Astrocyte of the hippocampus (primary cell): Measurements from ENCODE around the gene EME2.
"Not testable (repeated sequence)": the region's sequence is repeated elsewhere in the genome, so short reads cannot be mapped to it uniquely, and the experiment has no call there.

Experiments
- DNase-seq: peaks from one replicate; pipeline ENCODE4 v3.0.0; 2011; ENCODE audit warnings: low read depth, low spot score

EME2 gene, protein sequence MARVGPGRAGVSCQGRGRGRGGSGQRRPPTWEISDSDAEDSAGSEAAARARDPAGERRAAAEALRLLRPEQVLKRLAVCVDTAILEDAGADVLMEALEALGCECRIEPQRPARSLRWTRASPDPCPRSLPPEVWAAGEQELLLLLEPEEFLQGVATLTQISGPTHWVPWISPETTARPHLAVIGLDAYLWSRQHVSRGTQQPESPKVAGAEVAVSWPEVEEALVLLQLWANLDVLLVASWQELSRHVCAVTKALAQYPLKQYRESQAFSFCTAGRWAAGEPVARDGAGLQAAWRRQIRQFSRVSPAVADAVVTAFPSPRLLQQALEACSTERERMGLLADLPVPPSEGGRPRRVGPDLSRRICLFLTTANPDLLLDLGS

DNA sequence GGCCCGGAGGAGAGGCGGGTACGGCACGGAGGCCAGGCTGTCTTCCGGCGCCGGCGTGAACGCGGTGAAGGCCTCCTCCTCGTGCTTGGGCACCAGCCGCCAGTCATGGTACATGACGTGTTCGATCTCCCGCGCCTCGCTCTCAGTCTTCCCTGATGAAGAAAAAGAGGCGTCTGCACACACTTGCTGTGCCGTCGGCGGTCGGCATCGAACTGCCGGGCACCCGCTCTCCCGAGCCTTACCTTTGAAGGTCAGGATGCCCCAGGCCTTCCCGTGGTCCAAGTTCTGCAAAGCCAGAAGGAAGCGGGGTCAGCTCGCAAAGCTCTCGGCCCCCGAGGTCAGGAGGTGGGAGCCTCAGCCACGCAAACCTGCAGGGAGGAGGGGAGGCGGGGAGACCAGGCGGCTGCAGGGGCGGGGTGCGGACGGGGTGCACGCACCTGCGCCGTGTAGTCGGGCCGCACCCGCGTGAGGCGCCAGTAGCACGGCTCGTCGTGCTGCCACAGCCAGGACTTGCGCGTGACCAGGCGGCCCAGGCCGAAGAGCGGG is at the start of gene EME2:
EME2 (plus strand) TSS at position 449 of the 546 bp plus-strand sequence. CDS start 418 bp downstream, outside the sequence.
- DNase-seq = peak; percentile 34

DNA sequence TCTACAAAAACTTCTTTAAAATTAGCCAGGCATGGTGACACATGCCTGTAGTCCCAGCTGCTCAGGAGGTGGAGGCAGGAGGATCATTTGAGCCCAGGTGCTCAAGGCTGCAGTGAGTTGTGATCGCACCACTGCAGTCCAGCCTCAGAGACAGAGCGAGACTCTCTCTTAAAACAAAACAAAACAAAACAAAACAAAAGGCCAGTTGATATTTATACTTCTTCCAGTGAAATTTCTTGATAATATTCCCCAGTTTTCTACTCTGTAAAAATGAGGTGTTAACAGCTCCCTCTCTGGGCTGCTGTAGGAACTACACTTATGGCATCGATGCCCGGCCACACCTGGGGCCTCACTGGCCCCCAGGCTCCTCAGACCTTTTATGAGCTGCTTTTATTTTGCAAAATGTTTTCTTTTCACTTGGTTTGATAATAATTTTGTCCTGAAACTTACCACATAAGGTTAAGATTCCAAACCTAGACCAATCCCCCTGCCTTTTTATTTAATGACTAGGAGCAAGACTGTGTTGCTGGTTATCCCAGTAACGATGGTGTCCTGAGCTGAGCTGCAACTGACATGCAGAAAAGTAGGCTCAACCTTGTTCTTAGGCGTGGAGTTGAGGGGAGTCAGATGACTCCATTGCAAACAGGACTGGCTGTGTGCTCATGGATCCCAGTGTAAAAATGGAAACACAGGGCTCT is 49.0 kb upstream of the EME2 start:
- DNase-seq = peak; percentile 77

DNA sequence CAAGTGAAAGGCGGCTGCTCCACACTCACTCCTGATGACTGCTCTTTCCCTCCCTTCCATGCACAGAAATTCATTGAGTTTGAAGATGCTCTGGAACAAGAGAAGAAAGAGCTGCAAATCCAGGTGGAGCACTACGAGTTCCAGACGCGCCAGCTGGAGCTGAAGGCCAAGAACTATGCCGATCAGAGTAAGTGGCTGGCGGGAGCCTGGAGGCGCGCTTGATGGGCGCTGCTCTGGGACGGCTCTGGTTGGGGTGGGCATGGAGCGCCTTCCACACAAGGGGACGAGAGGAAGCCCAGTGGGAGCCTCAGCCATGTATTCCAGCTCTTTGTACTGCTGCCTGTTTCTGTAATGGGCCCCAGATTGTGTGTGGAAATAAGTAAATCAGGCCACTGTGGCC is 48.1 kb upstream of the EME2 start:
- DNase-seq = no peak

DNA sequence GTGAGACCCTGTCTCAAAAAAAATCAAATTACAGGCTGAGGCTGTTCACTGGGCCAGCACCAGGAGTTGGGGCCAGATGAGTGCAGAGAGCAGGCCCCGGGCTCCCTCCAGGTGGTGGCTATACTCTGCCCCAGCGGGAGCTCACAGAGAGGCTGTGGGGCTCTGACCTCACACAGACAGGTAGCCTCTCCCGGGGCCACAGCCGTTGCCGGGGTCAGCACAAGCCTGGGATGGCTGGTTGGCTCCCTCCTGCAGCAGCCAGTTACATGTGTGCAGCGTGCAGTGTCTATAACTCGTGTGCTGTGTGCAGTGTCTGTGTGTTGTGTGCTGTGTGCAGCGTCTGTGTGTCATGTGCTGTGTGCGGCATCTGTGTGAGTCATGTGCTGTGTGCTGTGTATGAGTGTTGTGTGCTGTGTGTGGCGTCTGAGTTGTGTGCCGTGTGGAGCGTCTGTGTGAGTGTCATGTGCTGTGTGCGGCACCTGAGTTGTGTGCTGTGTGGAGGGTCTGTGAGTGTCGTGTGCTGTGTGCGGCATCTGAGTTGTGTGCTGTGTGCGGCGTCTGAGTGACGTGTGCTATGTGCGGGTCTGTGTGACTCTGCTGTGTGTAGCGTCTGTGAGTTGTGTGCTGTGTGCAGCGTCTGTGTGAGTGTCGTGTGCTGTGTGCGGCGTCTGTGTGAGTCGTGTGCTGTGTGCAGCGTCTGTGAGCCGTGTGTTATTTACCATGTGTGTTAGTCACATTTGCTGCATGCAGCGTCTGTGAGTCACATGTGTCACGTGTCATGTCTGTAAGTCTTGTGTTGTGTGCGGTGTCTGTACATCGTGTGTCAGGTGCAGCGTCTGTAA is 45.7 kb upstream of the EME2 start:
- no peak for DNase-seq

DNA sequence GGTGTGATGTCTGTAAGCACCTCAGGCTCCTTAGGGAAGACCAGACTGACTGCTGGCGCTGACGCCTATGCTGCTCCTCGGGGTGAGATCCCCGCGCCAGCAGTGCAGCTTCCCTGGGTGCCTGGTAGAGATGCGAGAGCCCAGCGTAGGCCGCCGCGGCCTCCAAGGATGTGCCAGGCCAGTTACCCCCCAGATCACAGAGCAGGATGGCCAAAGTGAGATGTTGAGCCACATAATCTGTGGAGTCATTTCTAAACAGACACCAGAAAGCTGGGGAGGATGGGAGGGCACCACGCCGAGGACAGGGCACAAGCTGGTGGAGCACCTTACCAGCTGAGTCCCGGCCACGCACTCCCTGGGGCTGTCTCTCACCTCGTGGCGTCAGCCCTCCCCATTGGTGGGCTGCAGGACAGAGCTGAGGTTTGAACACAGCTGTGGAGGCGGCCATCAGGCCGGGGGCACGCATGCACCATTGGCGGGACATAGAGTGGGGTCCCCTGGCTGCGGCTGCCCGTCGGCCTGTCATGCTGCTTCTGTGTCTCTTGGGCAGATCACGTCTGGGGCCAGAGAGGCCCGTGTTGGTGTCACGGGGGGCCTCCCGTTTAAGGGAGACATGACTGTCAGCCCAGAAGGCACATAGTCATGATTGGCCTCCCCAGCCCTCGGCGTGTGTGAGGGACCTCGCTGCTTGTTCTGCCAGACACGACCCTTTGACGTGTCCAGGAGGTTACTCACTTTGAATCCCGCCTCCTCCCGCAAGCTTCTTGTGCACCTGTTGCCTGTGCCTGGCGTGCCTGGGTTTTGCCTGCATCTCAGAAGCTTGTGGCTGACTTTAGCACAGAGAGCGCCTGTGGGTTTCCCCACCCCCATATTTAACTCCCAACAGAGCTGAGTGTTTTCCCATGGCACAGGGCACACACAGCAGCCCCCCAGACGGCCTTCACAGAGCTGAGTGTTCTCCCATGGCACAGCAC is 44.7 kb upstream of the EME2 start:
- DNase-seq = no peak

DNA sequence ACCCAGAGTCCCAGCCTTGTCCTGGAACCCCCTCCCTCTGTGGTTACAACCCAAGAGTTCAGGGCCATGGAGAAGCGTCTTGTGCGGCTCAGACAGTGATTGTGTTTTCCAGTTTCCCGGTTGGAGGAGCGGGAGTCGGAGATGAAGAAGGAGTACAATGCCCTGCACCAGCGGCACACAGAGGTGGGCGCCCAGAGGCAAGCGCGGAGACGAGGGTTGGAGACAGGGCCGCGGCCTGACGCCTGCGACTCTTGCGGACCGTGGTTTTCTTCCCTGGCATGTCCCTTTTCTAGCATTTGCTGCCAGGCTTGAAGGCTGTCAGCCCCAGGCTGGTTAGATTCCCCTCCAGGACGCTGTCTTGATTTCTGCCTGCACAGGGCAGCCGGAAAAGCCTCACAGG is 43.6 kb upstream of the EME2 start:
- DNase-seq = no peak

DNA sequence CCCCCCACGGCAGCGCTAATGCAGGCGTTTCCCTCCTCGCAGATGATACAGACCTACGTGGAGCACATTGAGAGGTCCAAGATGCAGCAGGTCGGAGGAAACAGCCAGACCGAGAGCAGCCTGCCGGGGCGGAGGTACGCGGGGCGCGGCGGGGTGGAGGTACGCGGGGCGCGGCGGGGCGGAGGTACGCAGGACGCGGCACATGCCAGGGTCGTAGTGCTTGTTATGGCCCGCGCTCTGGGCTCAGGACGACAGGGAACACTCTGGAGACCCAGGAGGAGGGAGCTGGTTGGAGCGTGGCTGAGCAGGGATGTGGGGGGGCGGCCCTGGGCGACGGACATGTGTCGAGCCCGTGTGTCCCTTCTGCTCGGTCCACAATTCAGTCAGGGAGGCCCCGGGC is 43.2 kb upstream of the EME2 start:
- DNase-seq = no peak

DNA sequence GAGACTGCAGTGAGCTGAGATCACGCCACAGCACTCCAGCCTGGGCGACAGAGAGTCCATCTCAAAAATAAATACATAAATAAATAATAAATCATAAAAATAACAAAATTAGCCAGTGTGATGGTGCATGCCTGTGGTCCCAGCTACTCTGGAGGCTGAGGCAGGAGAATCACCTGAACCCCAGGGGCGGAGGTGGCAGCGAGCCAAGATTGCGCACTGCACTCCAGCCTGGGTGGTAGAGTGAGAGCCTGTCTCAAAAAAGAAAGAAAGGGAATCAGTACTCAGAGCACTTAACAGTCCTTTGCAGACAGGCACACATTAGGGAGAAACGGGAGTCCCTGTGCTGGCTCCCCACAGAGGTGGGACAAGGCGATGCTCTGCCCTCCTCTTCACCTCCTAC is 41.5 kb upstream of the EME2 start:
- no peak for DNase-seq

DNA sequence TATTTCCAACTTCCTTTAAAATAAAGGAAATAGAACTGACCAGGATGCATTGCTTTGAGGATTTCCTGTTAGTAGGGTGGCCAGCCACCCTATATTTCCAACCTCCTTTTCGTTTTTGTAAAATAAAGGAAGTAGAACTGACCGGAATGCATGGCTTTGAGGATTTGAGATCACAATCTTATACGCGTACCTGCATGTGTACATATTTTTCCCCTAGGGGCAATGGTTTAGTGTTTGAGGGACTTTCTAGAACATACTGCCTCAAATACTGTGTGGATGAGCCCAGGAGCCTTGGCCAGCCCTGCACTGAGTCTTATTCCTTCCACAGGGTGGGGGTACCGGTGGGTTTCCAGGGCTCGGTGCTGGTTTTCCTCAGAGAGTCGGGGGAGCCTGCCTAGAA is 41.0 kb upstream of the EME2 start:
- no peak for DNase-seq

DNA sequence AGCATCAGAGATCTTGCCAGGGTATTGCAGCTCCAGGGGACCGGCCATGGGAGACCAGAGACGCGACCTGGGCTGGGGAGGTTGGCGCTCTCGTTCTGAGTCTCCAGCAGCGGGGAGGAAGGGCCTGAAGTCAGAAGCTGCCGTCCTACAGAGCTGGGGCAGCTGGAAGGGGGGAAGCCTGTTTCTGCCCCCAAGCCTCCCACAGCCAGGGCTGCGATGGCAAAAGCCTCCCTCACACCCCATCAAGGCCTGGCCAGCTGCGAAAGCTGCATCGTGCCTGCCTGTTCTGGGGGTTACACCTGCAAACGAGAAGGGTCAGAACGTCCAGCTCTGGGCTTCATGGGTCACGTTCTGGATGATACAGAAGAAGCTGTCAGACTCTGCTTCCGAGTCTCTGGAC is 40.5 kb upstream of the EME2 start:
- DNase-seq = no peak

DNA sequence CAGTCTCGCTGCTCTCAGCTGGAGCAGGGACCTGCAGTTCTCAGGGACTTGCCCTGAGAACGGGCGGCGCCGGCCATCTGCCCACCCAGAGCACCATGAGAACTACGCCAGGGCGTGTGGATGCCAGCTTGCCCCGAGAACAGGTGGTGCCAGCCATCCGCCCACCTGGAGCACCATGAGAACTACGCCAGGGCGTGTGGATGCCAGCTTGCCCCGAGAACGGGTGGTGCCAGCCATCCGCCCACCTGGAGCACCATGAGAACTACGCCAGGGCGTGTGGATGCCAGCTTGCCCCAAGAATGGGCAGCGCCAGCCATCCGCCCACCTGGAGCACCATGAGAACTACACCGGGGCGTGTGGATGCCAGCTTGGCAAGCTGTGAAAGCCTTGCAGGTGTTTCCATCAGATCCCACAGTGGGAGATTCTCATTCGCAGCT is 40.0 kb upstream of the EME2 start:
- not testable (repeated sequence) for DNase-seq

DNA sequence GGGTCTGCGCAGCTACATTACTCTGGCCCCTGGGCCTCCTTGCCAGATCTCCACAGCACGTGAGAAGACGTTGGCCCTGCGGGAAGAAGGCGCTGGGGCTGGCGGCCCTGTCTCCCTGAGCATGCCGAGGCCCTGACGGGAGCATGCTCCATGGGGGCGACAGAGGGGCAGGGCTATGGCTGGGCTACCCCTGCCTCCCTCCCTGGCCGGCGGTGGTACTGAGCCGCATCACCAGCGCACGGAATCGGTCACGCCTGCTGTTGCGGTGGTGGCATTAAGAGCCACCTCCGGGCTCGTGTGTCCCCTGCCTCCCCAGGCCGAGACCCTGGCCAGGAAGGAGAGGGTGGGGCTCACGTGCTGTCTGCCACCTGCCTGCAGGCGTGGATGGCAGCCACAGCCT is 38.5 kb upstream of the EME2 start:
- no peak for DNase-seq

DNA sequence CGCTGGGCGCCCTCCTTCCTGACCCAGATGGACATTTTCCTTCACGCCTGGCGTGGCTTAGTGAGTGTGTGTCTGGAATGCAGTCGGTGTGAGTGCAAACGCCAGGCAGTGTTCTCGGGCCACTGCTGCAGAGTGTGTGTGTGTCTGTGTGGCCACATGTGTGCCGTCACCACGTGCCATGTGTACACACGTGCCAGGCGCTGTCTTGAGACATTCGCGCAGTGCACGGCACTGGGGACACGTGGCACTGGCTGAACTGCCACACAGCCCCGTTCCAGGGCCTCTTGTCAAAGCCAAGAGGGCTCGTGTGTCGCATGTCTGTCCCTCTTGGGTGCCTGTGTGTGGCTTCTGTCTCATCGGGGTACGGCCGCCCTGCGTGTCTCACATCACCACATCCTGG is 37.8 kb upstream of the EME2 start:
- DNase-seq = no peak

DNA sequence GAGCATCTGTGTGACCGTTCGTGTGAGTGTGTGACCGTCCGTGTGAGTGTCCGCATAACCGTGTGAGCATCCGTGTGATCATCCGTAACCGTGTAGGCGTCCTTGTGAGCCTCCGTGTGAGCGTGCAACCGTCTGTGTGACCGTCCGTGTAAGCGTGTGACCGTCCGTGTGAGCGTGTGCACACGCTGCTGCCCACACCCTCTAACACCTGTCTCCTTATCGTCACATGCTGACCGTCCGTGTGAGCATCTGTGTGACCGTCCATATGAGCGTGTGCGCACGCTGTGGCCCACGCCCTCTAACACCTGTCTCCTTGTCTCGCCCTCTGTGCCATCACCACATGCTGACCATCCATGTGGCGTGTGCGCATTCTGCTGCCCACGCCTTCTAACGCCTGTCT is 32.4 kb upstream of the EME2 start:
- DNase-seq = no peak

DNA sequence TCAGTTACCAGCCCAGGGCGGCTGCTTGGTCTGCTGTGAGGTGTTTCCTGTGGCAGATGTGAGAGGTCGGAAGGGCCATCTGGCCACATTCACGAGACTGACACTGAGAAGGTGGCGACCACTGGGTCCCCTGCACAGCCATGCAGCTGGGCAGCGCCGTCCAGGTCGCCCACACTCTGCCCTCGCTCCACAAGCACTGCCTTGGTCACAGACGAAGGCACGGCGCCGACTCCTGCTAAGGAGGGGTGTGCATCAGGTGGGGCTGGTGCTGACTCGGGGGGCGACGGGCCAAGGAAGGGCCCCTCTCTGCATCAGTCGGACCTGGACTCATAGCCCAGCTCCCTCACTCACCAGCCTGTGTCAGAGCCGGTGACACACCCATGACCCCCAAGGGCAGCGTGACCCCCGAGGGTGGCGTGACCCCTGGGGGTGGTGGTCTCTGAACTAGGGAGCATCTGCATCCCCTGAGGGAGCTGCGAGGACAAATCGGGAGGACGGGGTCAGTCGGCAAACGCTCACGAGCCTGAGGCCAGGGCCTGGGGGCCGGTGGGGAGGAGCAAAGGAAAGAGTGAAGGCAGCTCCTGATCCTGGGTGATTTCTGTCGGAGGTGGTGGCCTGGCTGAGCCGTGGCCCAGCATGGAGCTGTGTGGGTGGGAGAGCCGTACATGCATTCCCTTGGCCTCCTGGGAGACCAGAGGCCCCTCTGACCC is 31.7 kb upstream of the EME2 start:
- no peak for DNase-seq

DNA sequence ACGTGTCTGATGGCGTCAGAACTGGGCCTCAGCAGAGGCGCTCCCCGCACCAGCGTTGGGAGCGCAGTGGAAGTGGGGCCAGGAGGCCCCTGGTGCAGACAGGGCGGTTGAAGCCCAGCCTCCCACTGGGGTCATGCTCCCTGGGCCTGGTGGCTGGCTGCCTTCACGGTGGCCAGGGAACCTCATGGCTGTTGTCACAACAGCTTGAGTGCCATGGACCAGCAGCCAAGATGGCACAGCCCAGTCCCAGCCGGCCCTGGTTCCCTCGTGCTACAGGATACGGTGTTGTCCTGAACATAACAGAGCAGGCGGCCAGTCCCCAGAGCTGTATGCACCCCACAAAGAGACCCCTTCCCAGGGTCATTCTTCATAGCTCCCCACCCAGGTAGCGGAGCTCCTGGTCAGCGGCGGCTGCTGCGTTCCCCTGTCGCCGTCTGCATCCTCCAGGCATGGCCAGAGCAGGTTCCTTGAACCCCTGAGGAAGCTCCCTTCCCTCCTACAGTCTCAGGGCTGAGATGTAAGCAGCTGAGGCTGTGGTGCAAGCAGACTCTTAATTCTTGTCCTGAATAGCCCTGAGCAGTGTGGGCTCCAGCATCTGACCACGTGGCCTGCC is 31.0 kb upstream of the EME2 start:
- no peak for DNase-seq

DNA sequence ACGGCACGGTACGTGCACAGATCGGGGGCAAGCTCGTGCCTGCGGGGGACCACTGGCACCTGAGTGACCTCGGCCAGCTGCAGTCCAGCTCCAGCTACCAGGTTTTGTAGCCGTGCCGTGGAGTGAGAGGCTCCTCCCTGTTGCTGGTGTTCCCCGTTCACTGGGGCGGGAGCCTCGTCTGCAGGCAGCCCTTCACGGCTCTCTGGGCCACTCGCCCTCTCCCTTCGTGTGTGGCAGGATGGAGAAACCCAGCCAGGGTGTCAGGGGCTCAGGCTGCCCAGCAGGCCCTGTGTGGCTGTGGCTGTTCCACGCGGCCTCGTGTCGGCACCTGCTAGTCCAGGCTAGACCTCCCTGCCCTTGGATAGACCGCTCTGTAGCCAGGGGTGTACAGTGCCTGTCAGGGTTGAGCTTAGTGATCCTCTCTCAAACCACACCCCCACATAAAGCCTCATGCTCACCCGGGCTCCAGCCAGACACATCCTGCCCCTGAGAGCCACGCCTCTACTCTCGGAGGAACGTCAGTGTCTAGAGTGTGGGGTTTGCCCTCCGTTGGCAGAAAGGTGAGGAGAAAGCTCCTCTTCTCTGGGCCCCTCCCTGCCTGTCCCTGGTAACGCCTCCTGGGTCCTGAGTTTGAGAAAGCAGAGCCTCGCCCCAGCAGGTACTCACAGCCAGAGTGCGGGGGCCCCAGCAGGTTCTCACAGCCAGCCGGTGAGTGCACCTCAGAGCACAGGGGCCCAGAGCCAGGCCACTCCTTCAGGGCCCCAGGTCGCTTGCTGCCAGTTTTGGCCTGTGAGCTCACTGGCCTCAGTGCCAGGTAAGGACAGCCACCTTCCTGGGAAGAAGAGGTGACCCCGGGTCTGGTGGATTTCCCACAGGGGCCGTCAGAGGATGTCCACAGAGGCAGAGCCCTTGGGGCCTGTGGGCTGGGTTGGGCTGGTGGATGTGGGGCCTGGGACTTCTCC is 29.0 kb upstream of the EME2 start:
- no peak for DNase-seq

DNA sequence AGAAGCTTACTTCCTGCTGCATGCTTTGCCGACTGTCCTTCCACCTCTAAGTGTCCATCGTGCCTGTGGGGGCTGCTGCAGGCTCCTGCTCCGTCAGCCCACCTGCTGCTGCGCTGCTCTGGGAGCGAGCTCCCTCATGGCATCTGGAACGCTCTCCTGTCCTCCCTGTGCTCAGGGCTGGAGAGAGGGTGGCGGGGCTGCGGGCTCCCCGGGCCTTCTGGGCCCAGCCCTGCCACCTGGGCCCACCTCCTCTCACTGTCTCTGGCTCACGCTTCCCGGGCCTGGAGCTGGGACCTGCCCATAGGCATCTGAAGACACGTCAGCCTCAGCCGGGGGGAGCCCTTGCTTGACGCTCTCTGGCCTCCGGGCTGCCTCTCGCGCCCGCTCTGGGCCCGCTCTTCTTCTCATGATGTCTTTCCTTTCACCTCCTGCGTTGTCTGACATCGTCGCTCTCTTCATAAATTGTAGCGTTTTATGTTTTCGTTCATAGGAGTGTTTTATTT is 28.2 kb upstream of the EME2 start:
- DNase-seq = no peak
